Measurements from ENCODE around the gene PPM1H. TPM values are rescaled to one million over a fixed set of nuclear protein-coding genes. Genes with fewer than 3 reads are reported as not detected.

PPM1H gene
- total RNA-seq, 3 donors from 2014 or later (not counting 1 experiment from before 2014, with no cell fraction given): 0.18 to 2.1 (median 0.40) TPM

DNA sequence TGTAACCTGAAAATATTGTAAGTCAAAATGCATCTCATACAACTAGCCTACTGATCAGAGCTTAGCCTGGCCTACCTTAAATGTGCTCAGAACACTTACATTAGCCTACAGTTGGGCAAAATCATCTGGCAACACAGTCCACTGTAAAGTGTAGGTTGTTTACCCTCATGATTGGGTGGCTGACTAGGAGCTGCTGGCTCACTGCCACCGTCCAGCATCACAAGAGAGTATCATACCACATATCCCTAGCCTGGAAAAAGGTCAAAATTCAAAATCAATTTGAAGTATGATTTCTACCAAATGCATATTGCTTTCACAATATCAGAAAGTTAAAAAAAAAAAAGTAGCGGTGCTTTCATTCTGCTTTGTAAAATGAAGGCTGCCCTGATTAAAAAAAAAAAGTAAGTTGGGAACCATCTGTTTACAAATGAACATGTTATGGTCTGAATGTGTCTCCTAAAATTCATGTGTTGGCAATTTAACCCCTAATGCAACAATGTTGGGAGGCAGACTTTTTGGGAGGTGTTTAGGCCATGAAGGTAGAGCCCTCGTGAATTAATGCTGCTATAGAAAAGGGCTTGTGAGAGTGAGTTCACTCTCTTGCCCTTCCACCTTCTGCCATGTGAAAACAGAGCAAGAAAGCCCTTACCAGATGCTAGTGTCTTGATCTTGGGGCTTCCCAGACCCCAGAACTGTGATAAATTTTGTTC is 211.8 kb downstream of the PPM1H start:
- no peaks in the 10 kb centered on the region for H3K27me3 Mint-ChIP-seq (ENCODE audit: low read depth in 2 of 2)
- no peak overlapping the region for H3K4me3 ChIP-seq (ENCODE audit: low read length)
- no peak overlapping the region for H3K27ac ChIP-seq (ENCODE audit: low read length)
- no peak for ATAC-seq
- no peaks in the 10 kb centered on the region for H3K4me1 ChIP-seq (ENCODE audit: control insufficient read depth, insufficient read depth, low read length)
- no peaks in the 10 kb centered on the region for H3K9me3 Mint-ChIP-seq
- H3K4me1 Mint-ChIP-seq: no peaks in the 10 kb centered on the region
- intact Hi-C loops (cut with micrococcal nuclease): no loop called here
- 100% methylated on average over 2 of the region's 3 CpGs for WGBS (ENCODE audit: insufficient coverage)
- H3K9me3 ChIP-seq (ENCODE audit: control insufficient read depth, insufficient read depth, low read length): no peaks in the 10 kb centered on the region
- no peak overlapping the region for H3K27ac Mint-ChIP-seq
- H3K4me3 Mint-ChIP-seq: no peak overlapping the region
- no peaks in the 10 kb centered on the region for H3K27me3 ChIP-seq (ENCODE audit: control insufficient read depth, insufficient read depth, low read length)
- H3K36me3 ChIP-seq (ENCODE audit: control insufficient read depth, insufficient read depth, low read length): no peaks in the 10 kb centered on the region
- TF ChIP-seq, protein P1, sequence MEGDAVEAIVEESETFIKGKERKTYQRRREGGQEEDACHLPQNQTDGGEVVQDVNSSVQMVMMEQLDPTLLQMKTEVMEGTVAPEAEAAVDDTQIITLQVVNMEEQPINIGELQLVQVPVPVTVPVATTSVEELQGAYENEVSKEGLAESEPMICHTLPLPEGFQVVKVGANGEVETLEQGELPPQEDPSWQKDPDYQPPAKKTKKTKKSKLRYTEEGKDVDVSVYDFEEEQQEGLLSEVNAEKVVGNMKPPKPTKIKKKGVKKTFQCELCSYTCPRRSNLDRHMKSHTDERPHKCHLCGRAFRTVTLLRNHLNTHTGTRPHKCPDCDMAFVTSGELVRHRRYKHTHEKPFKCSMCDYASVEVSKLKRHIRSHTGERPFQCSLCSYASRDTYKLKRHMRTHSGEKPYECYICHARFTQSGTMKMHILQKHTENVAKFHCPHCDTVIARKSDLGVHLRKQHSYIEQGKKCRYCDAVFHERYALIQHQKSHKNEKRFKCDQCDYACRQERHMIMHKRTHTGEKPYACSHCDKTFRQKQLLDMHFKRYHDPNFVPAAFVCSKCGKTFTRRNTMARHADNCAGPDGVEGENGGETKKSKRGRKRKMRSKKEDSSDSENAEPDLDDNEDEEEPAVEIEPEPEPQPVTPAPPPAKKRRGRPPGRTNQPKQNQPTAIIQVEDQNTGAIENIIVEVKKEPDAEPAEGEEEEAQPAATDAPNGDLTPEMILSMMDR (IDR thresholded peaks at IDR 0.05): no peak
- no peak for DNase-seq
- H3K36me3 Mint-ChIP-seq: no peaks in the 10 kb centered on the region

DNA sequence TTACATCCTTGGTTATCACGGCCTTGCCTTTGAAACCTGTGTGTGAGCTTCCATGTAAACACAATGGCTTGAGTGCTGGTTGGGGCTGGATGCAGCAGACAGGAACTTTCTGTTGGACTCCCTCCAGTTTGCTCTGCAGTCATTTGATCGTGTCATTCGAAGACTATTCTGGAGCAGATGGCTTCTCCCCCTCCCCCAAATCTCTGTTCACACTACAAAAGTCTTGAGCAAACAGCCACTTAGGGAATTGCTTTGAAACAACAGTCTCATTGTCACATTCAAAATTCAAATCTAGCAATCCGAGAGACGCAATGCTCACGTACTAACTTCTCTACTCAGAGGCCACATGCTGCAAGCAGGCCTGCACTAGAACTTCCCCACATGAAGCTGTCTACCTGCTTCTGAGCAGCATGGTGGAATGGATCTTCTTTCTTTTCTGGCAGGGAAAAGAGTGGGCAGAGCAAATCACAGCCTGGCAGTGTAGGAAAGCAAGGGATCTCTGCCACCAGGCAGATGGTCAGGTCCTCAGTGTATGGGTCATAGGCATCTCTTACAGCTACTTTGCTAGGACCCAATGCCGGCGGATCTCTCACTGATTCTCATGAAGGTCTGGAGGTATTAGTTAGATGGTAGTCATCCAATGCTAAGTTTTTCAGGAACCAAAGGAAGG is 214.2 kb downstream of the PPM1H start:
- no peak for ATAC-seq
- DNase-seq: no peak
- no peak overlapping the region for H3K4me3 Mint-ChIP-seq
- Histone ChIP-seq H3K36me3 (ENCODE audit: control insufficient read depth, insufficient read depth, low read length) (no peaks in the 10 kb centered on the region), H3K4me1 (ENCODE audit: control insufficient read depth, insufficient read depth, low read length) (no peaks in the 10 kb centered on the region), H3K4me3 (ENCODE audit: low read length) (no peak overlapping the region), H3K9me3 (ENCODE audit: control insufficient read depth, insufficient read depth, low read length) (no peaks in the 10 kb centered on the region), H3K27ac (ENCODE audit: low read length) (no peak overlapping the region), H3K27me3 (ENCODE audit: control insufficient read depth, insufficient read depth, low read length) (no peaks in the 10 kb centered on the region)
- TF ChIP-seq, protein P1 (IDR thresholded peaks at IDR 0.05): no peak
- no peaks in the 10 kb centered on the region for H3K4me1 Mint-ChIP-seq
- H3K9me3 Mint-ChIP-seq: no peaks in the 10 kb centered on the region
- 96% methylated on average over 8 of the region's 8 CpGs for WGBS (ENCODE audit: insufficient coverage)
- H3K27me3 Mint-ChIP-seq (ENCODE audit: low read depth in 2 of 2): no peaks in the 10 kb centered on the region
- H3K36me3 Mint-ChIP-seq: no peaks in the 10 kb centered on the region
- intact Hi-C loops (cut with micrococcal nuclease): no loop called here
- H3K27ac Mint-ChIP-seq: no peak overlapping the region

DNA sequence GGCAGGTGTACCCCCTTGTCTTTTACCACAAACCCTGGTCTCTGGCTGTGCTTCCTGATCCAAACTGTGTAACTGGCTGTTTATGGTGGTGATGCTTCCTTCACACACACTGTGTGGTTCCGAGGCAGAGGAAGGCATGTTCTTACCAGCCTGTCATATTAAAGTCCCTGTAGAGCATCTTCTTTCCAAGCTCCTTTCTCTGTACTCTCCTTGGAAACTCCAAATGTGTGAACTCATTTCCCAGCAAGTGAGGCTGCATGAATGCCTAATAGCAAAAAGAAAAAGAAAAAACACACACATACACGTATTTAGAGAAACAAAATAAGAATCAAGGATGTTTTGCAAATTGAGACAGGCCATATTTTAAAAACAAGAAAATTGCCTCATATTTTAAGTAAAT is 214.9 kb downstream of the PPM1H start:
- Mint-ChIP-seq H3K9me3 (no peaks in the 10 kb centered on the region), H3K36me3 (no peaks in the 10 kb centered on the region), H3K4me1 (no peaks in the 10 kb centered on the region), H3K4me3 (no peak overlapping the region), H3K27me3 (ENCODE audit: low read depth in 2 of 2) (no peaks in the 10 kb centered on the region), H3K27ac (no peak overlapping the region)
- Histone ChIP-seq H3K9me3 (ENCODE audit: control insufficient read depth, insufficient read depth, low read length) (no peaks in the 10 kb centered on the region), H3K27me3 (ENCODE audit: control insufficient read depth, insufficient read depth, low read length) (no peaks in the 10 kb centered on the region), H3K36me3 (ENCODE audit: control insufficient read depth, insufficient read depth, low read length) (no peaks in the 10 kb centered on the region), H3K4me1 (ENCODE audit: control insufficient read depth, insufficient read depth, low read length) (no peaks in the 10 kb centered on the region), H3K4me3 (ENCODE audit: low read length) (no peak overlapping the region), H3K27ac (ENCODE audit: low read length) (no peak overlapping the region)
- WGBS (ENCODE audit: insufficient coverage): 83% methylated on average over 1 of the region's 2 CpGs
- DNase-seq: no peak
- TF ChIP-seq, protein P1 (IDR thresholded peaks at IDR 0.05): no peak
- intact Hi-C loops (cut with micrococcal nuclease): no loop called here
- no peak for ATAC-seq
